Measurements from ENCODE around the gene TMCC1.

TMCC1 gene

GRCh38 chr3:129662191-129662608 is 231.3 kb downstream of the TMCC1 start:
- TF ChIP-seq, protein P1, sequence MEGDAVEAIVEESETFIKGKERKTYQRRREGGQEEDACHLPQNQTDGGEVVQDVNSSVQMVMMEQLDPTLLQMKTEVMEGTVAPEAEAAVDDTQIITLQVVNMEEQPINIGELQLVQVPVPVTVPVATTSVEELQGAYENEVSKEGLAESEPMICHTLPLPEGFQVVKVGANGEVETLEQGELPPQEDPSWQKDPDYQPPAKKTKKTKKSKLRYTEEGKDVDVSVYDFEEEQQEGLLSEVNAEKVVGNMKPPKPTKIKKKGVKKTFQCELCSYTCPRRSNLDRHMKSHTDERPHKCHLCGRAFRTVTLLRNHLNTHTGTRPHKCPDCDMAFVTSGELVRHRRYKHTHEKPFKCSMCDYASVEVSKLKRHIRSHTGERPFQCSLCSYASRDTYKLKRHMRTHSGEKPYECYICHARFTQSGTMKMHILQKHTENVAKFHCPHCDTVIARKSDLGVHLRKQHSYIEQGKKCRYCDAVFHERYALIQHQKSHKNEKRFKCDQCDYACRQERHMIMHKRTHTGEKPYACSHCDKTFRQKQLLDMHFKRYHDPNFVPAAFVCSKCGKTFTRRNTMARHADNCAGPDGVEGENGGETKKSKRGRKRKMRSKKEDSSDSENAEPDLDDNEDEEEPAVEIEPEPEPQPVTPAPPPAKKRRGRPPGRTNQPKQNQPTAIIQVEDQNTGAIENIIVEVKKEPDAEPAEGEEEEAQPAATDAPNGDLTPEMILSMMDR (IDR thresholded peaks at IDR 0.05; ENCODE audit: low read depth, low read length, missing control alignments), result no peak
- DNase-seq (ENCODE audit: extremely low read depth, low read depth), result no peak
- H3K4me3 ChIP-seq (replicated peaks; ENCODE audit: low read depth, low read length), result no peak overlapping the region

DNA sequence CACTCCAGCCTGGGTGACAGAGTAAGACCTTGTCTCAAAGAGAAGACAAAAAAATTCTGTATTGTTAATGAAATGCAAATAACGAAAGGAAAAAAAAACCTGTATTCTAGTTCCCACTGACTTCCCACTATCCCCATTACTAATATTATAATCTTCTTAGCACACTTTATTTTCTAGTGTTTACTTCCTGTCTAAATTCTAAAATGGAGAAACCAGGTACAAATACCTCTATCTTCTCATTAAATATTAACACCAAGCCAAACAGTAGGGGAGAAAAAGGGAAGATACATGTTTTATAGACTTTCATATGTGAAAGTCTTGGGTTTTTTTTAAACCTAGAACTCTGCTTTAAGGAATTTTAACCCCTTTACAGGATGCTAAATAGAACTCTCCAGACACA is 231.7 kb downstream of the TMCC1 start:
- no peak overlapping the region for H3K4me3 ChIP-seq (replicated peaks; ENCODE audit: low read depth, low read length)
- DNase-seq (ENCODE audit: extremely low read depth, low read depth), result no peak
- TF ChIP-seq, protein P1 (IDR thresholded peaks at IDR 0.05; ENCODE audit: low read depth, low read length, missing control alignments), result no peak

- no peak for DNase-seq (ENCODE audit: extremely low read depth, low read depth)
- TF ChIP-seq, protein P1 (IDR thresholded peaks at IDR 0.05; ENCODE audit: low read depth, low read length, missing control alignments), result no peak
- H3K4me3 ChIP-seq (replicated peaks; ENCODE audit: low read depth, low read length), result no peak overlapping the region
Observed at GRCh38 chr3:129658110-129658843, 235.2 kb downstream of the TMCC1 start.

- DNase-seq (ENCODE audit: extremely low read depth, low read depth), result no peak
- no peak overlapping the region for H3K4me3 ChIP-seq (replicated peaks; ENCODE audit: low read depth, low read length)
- TF ChIP-seq, protein P1 (IDR thresholded peaks at IDR 0.05; ENCODE audit: low read depth, low read length, missing control alignments), result no peak
Observed at GRCh38 chr3:129657261-129658046, 236.1 kb downstream of the TMCC1 start.

GRCh38 chr3:129656659-129657247 is 236.8 kb downstream of the TMCC1 start:
- no peak for DNase-seq (ENCODE audit: extremely low read depth, low read depth)
- no peak overlapping the region for H3K4me3 ChIP-seq (replicated peaks; ENCODE audit: low read depth, low read length)
- TF ChIP-seq, protein P1 (IDR thresholded peaks at IDR 0.05; ENCODE audit: low read depth, low read length, missing control alignments), result no peak

GRCh38 chr3:129655291-129655700 is 238.2 kb downstream of the TMCC1 start:
- no peak overlapping the region for H3K4me3 ChIP-seq (replicated peaks; ENCODE audit: low read depth, low read length)
- TF ChIP-seq, protein P1 (IDR thresholded peaks at IDR 0.05; ENCODE audit: low read depth, low read length, missing control alignments), result no peak
- no peak for DNase-seq (ENCODE audit: extremely low read depth, low read depth)
